ENCODE results near the gene SLC35B1. TPM values are rescaled to one million over a fixed set of nuclear protein-coding genes. Genes with fewer than 3 reads are reported as not detected.
A peak's percentile ranks its signal among the peaks of the same experiment; 100 is the strongest.

The SLC35B1 gene
- total RNA-seq, 3 donors from 2014 or later, result 33.0 to 44.1 (median 35.7) TPM

- H3K4me3 ChIP-seq, result no peak overlapping the region
- TF ChIP-seq POLR2AphosphoS5 (IDR thresholded peaks at IDR 0.05) (no peak), POLR2A (IDR thresholded peaks at IDR 0.05) (no peak), CTCF (IDR thresholded peaks at IDR 0.05) (no peak)
- no peak overlapping the region for H3K27ac ChIP-seq
- DNase-seq (ENCODE audit: low spot score in 2 of 2), result no peak
- intact Hi-C loops (cut with DNase I; ENCODE audit: low total_unique reads), result no loop called here
- H3K4me1 ChIP-seq, result no peaks in the 10 kb centered on the region
- H3K27me3 ChIP-seq, result no peaks in the 10 kb centered on the region
- no peaks in the 10 kb centered on the region for H3K9me3 ChIP-seq
- no peaks in the 10 kb centered on the region for H3K36me3 ChIP-seq
Measured at GRCh38 chr17:49696233-49696761, 11.5 kb downstream of the SLC35B1 start.

- no peaks in the 10 kb centered on the region for H3K4me1 ChIP-seq
- no peak for TF ChIP-seq CTCF (IDR thresholded peaks at IDR 0.05)
- no peak for TF ChIP-seq POLR2AphosphoS5 (IDR thresholded peaks at IDR 0.05)
- intact Hi-C loops (cut with DNase I; ENCODE audit: low total_unique reads), result no loop called here
- no peaks in the 10 kb centered on the region for H3K9me3 ChIP-seq
- no peaks in the 10 kb centered on the region for H3K36me3 ChIP-seq
- no peak overlapping the region for H3K4me3 ChIP-seq
- no peaks in the 10 kb centered on the region for H3K27me3 ChIP-seq
- DNase-seq (ENCODE audit: low spot score in 2 of 2), result no peak
- H3K27ac ChIP-seq, result no peak overlapping the region
Measured at GRCh38 chr17:49695698-49696232, 12.0 kb downstream of the SLC35B1 start.

DNA sequence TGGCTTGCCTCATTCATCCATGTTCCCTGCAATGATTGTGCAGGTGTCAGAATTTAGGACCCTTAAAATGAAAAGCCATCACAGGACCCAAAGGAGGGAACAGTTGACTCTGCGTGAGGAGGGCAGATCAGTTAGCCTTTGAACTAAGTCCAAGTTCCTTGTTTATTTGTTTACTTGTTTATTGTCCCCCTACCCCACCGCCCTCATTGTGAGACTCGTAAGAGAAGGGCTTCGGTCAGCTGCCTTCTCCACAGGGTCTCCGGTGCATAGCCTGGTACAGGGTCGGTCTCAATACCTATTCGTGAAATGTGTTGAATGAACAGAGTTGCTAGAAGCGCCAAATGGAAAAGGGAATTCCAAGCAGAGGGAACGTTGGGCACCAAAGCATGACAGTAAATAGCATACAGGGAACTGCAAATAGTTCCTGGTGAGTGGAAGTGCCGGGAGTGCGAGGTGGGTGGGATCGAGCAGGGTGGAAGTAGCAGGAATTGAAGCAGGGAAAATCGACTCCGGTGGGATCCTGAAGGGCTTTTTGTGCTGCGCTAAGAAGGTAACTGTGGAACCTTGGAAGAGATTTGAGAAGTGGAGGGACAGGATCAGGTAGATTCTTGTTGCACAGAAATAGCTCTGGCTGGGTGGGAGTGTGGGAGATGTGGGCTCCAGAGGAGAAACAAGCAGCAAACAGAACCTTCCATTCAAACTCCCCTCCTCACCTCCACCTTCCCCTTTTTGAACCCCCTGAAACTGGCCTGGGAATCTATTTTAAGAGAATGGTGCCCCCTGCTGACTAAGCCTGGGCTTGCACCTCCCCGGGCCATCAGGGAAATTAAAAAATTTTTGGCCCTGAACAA lies 12.7 kb downstream of the SLC35B1 start:
- DNase-seq (ENCODE audit: low spot score in 2 of 2), result no peak
- H3K27ac ChIP-seq, result no peak overlapping the region

DNA sequence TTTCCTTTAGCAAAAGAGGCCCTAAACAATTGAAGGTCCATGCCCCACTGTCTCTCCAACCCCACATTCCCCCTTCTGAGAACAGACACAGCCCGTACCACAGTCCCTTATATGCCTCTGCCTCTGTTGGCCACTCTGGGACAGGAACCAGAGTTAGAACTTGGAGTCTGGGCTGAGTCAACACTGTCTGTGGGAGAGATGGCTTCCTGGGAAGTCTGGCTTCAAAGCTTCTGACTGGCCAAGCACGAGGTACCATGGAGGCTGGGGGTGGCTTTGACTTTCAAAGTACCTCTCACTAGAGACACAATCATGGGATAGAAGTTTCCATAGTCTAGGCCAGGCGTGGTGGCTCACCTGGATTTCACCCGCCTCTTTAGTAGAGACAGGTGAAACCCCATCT lies 15.0 kb downstream of the SLC35B1 start:
- intact Hi-C loops (cut with DNase I; ENCODE audit: low total_unique reads), result no loop called here
- TF ChIP-seq CTCF (IDR thresholded peaks at IDR 0.05), result no peak
- TF ChIP-seq POLR2A (IDR thresholded peaks at IDR 0.05), result no peak
- TF ChIP-seq POLR2AphosphoS5 (IDR thresholded peaks at IDR 0.05), result no peak
- Histone ChIP-seq H3K4me3 (no peak overlapping the region), H3K4me1 (no peaks in the 10 kb centered on the region), H3K36me3 (no peaks in the 10 kb centered on the region), H3K27me3 (no peaks in the 10 kb centered on the region), H3K9me3 (no peaks in the 10 kb centered on the region), H3K27ac (no peak overlapping the region)
- DNase-seq (ENCODE audit: low spot score in 2 of 2), result no peak

More for the DNA sequence above, 12.7 kb downstream of the SLC35B1 start:
- H3K27me3 ChIP-seq, result no peaks in the 10 kb centered on the region
- H3K4me3 ChIP-seq, result no peak overlapping the region
- H3K9me3 ChIP-seq, result no peaks in the 10 kb centered on the region
- H3K36me3 ChIP-seq, result no peaks in the 10 kb centered on the region
- no peaks in the 10 kb centered on the region for H3K4me1 ChIP-seq
- TF ChIP-seq POLR2AphosphoS5 (IDR thresholded peaks at IDR 0.05), result no peak
- peak; percentile 93 to 96 (median 94) for TF ChIP-seq CTCF (IDR thresholded peaks at IDR 0.05)
- TF ChIP-seq POLR2A (IDR thresholded peaks at IDR 0.05), result no peak
- intact Hi-C loops (cut with DNase I; ENCODE audit: low total_unique reads), result loop anchor here (1.0 kb wide), 1 partner anchor 125 kb away; no protein-coding TSS in a partner anchor

DNA sequence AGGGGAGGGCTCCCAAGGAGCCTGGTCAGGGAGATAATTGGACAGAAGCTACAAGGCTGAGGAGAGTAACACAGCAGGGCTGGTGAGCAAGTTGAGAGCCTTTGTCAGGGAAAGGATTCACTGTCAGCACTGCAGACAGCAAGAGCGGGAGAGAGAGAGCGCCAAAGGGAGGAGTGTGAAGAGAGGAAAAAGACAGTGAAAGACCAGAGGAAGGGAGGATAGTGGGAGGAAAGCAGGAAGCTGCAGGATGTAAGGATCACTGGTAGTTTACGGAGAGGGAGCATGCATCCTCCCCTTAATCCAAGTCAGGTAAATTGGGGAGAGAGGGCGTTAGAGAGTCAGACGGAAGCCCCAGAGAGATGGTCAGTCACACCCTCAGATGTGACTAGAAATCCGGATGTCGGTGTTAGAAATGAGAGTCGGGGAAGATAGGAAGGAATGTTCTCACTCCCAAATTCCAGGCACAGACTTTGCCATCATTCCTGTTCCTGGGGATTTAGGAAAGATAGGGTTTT lies 16.0 kb downstream of the SLC35B1 start:
- H3K9me3 ChIP-seq, result no peaks in the 10 kb centered on the region
- no peaks in the 10 kb centered on the region for H3K36me3 ChIP-seq
- no peak for DNase-seq (ENCODE audit: low spot score in 2 of 2)
- no peak overlapping the region for H3K4me3 ChIP-seq
- no peak for TF ChIP-seq POLR2AphosphoS5 (IDR thresholded peaks at IDR 0.05)
- peak overlapping the region; percentile 33 to 63 for H3K27ac ChIP-seq
- intact Hi-C loops (cut with DNase I; ENCODE audit: low total_unique reads), result no loop called here
- H3K4me1 ChIP-seq, result no peaks in the 10 kb centered on the region
- H3K27me3 ChIP-seq, result no peaks in the 10 kb centered on the region

Measured in breast epithelium (tissue), 4 donors.